PC-9 (cell line): Measurements from ENCODE around the gene FAM117B. TPM values are rescaled to one million over a fixed set of nuclear protein-coding genes. Genes with fewer than 3 reads are reported as not detected.

ENCODE experiments used
- BruUV-seq: library from RNA; stranded (reverse); fragments of 400-500 nt; replicated peaks from 2 replicates; lab custom pipeline; 2021; lab: Mats Ljungman, UMichigan
- CTCF ChIA-PET: fragments of 300-600 bp; sonication (Branson Sonifier 250); formaldehyde crosslinking; loops from one replicate; lab custom pipeline; 2022; ENCODE audit warnings: antibody characterized with exemption; lab: Charles Lee
- POLR2A ChIA-PET: fragments of 300-600 bp; sonication (Branson Sonifier 250); formaldehyde crosslinking; loops from one replicate; lab custom pipeline; 2022; ENCODE audit warnings: antibody characterized with exemption; ENCODE audit not compliant: unreplicated experiment; lab: Charles Lee
- DNase-seq, 2 experiments: peaks; one replicate each; pipeline versions ENCODE4 v3.0.0 to v3.0.0-alpha.2; 2015 to 2022; ENCODE audit warnings: mixed read lengths in 1 of 2
- H2AFZ ChIP-seq: fragments of 200-600 bp; sonication (generic); 2 replicates; pipeline ENCODE4 v1.8.1; 2017; ENCODE audit warnings: antibody characterized with exemption
- H3F3A ChIP-seq: fragments of 200-600 bp; sonication (generic); 2 replicates; pipeline ENCODE4 v1.8.1; 2017; ENCODE audit warnings: antibody characterized with exemption, mild to moderate bottlenecking, low read depth; ENCODE audit not compliant: insufficient read depth
- H3K27ac ChIP-seq: fragments of 200-600 bp; sonication (generic); 2 replicates; pipeline ENCODE4 v1.6.1; 2016; ENCODE audit warnings: mixed run types
- H3K27me3 ChIP-seq: fragments of 200-600 bp; sonication (generic); 2 replicates; pipeline ENCODE4 v1.6.1; 2016; ENCODE audit warnings: low read depth, mixed run types; ENCODE audit not compliant: insufficient read depth
- H3K36me3 ChIP-seq: fragments of 200-600 bp; sonication (generic); 2 replicates; pipeline ENCODE4 v1.6.1; 2016; ENCODE audit warnings: low read depth, mixed run types
- H3K4me1 ChIP-seq: fragments of 200-600 bp; sonication (generic); replicated peaks from 2 replicates; pipeline ENCODE4 v1.6.1; 2016; ENCODE audit warnings: mixed run types; ENCODE audit not compliant: insufficient read depth
- H3K4me2 ChIP-seq: fragments of 200-600 bp; sonication (generic); 2 replicates; pipeline ENCODE4 v1.6.1; 2017; ENCODE audit warnings: mixed run types
- H3K4me3 ChIP-seq: fragments of 200-600 bp; sonication (generic); 2 replicates; pipeline ENCODE4 v1.6.1; 2016; ENCODE audit warnings: mixed run types
- H3K79me2 ChIP-seq: fragments of 200-600 bp; sonication (generic); 2 replicates; pipeline ENCODE4 v1.6.1; 2017; ENCODE audit warnings: low read depth, mixed run types
- H3K9me2 ChIP-seq: fragments of 200-600 bp; sonication (generic); 2 replicates; pipeline ENCODE4 v1.8.1; 2017; ENCODE audit warnings: mild to moderate bottlenecking; ENCODE audit not compliant: insufficient read depth
- H3K9me3 ChIP-seq: fragments of 200-600 bp; sonication (generic); 2 replicates; pipeline ENCODE4 v1.8.1; 2016; ENCODE audit warnings: low read depth; ENCODE audit not compliant: insufficient read depth
- H4K20me1 ChIP-seq: fragments of 200-600 bp; sonication (generic); 2 replicates; pipeline ENCODE4 v1.8.1; 2017; ENCODE audit not compliant: insufficient read depth
- CTCF ChIP-seq: fragments of 200-600 bp; sonication (generic); conservative IDR thresholded peaks from 2 replicates; pipeline ENCODE4 v1.6.1; 2017; ENCODE audit warnings: mixed run types, antibody characterized with exemption, mild to moderate bottlenecking, moderate library complexity
- EZH2 ChIP-seq: fragments of 200-600 bp; sonication (generic); IDR thresholded peaks from 2 replicates; pipeline ENCODE4 v1.8.0; 2017; ENCODE audit warnings: antibody characterized with exemption, low read depth
- intact Hi-C: fragments of 100-400 bp; cut with micrococcal nuclease; formaldehyde crosslinking; loops from one replicate; pipeline ENCODE4 v1.10.0; 2022; ENCODE audit not compliant: unreplicated experiment
- total RNA-seq: library from RNA; stranded (reverse); gene quantifications from 2 replicates; pipeline ENCODE4 v1.2.3, GENCODE V29; 2021

FAM117B gene
- total RNA-seq, 1 experiment from 2014 or later, result 8.2 TPM

- intact Hi-C loops, result no loop called here
- H3K9me2 ChIP-seq, result no peaks in the 10 kb centered on the region
- H3K4me2 ChIP-seq, result no peak overlapping the region
- no peak for TF ChIP-seq EZH2
- no peak for TF ChIP-seq CTCF
- no TSS peak for BruUV-seq
- no peak overlapping the region for H3K27ac ChIP-seq
- POLR2A ChIA-PET, result no interaction called here
- H3F3A ChIP-seq, result no peaks in the 10 kb centered on the region
- no peak overlapping the region for H3K4me3 ChIP-seq
- no peaks in the 10 kb centered on the region for H3K36me3 ChIP-seq
- H3K9me3 ChIP-seq, result no peaks in the 10 kb centered on the region
- H3K27me3 ChIP-seq, result no peaks in the 10 kb centered on the region
- H2AFZ ChIP-seq, result no peak overlapping the region
- H3K4me1 ChIP-seq, result no peaks in the 10 kb centered on the region
- H3K79me2 ChIP-seq, result no peaks in the 10 kb centered on the region
- CTCF ChIA-PET, result no interaction called here
- H4K20me1 ChIP-seq, result no peaks in the 10 kb centered on the region
- DNase-seq, result no peak
Observed at GRCh38 chr2:202749477-202749876, 114.7 kb downstream of the FAM117B start.

GRCh38 chr2:202750763-202751427, 116.1 kb downstream of the FAM117B start:
- no peak overlapping the region for H3K4me2 ChIP-seq
- no peak overlapping the region for H2AFZ ChIP-seq
- no peaks in the 10 kb centered on the region for H3K79me2 ChIP-seq
- intact Hi-C loops, result no loop called here
- no peak overlapping the region for H3K4me3 ChIP-seq
- H3K4me1 ChIP-seq, result no peaks in the 10 kb centered on the region
- H3K9me3 ChIP-seq, result no peaks in the 10 kb centered on the region
- H3F3A ChIP-seq, result no peaks in the 10 kb centered on the region
- no peaks in the 10 kb centered on the region for H4K20me1 ChIP-seq
- H3K36me3 ChIP-seq, result no peaks in the 10 kb centered on the region
- peak overlapping the region; percentile 39 for H3K27ac ChIP-seq
- POLR2A ChIA-PET, result no interaction called here
- no peaks in the 10 kb centered on the region for H3K9me2 ChIP-seq
- BruUV-seq, result no TSS peak
- no peak for TF ChIP-seq EZH2
- no peak for TF ChIP-seq CTCF
- no peak for DNase-seq
- CTCF ChIA-PET, result no interaction called here
- no peaks in the 10 kb centered on the region for H3K27me3 ChIP-seq

- H3K27me3 ChIP-seq, result no peaks in the 10 kb centered on the region
- no peaks in the 10 kb centered on the region for H4K20me1 ChIP-seq
- no peaks in the 10 kb centered on the region for H3K4me1 ChIP-seq
- no peaks in the 10 kb centered on the region for H3K9me3 ChIP-seq
- no peak overlapping the region for H3K27ac ChIP-seq
- ChIA-PET CTCF (interaction anchor here (1.0 kb wide), 1 partner anchor 19 kb away, joined by 6 read pairs; no protein-coding TSS in a partner anchor), POLR2A (interaction anchor here (0.6 kb wide), 1 partner anchor 116 kb away, joined by 5 read pairs; no protein-coding TSS in a partner anchor)
- intact Hi-C loops, result no loop called here
- no peaks in the 10 kb centered on the region for H3K79me2 ChIP-seq
- no peaks in the 10 kb centered on the region for H3F3A ChIP-seq
- no peak for DNase-seq
- no peak overlapping the region for H2AFZ ChIP-seq
- no peaks in the 10 kb centered on the region for H3K36me3 ChIP-seq
- no peak for TF ChIP-seq EZH2
- no peak for TF ChIP-seq CTCF
- no peak overlapping the region for H3K4me3 ChIP-seq
- H3K4me2 ChIP-seq, result no peak overlapping the region
- BruUV-seq, result no TSS peak
- no peaks in the 10 kb centered on the region for H3K9me2 ChIP-seq
Observed at GRCh38 chr2:202752071-202752470, 117.3 kb downstream of the FAM117B start.
